Sigmoid colon (tissue), 4 donors: ENCODE measurements around the gene GPATCH4.

Experiments
- EP300 ChIP-seq, 4 donors: sonication (generic); formaldehyde crosslinking; IDR thresholded peaks; one replicate each; pipeline ENCODE4 v1.6.1; 2017; ENCODE audit warnings: antibody characterized with exemption in 4 of 4
- POLR2A ChIP-seq, 2 donors: fragments of 450-650 bp; IDR thresholded peaks; one replicate each; pipeline ENCODE4 v1.6.1; 2016; ENCODE audit warnings: antibody characterized with exemption in 2 of 2, mild to moderate bottlenecking in 2 of 2, moderate library complexity in 2 of 2
- POLR2AphosphoS5 ChIP-seq, 4 donors: sonication (generic); formaldehyde crosslinking; IDR thresholded peaks; one replicate each; pipeline ENCODE4 v1.6.1; 2017; ENCODE audit warnings: antibody characterized with exemption in 4 of 4
- TF ChIP-seq, protein P1 (sequence below), 4 experiments: fragments of 450-650 bp in 3 of 4; fragments of 200-600 bp in 1 of 4; IDR thresholded peaks; one replicate each; pipeline ENCODE4 v1.5.1; 2016 to 2019; ENCODE audit warnings: antibody characterized with exemption in 4 of 4, mild to moderate bottlenecking in 3 of 4, moderate library complexity in 2 of 4

DNA sequence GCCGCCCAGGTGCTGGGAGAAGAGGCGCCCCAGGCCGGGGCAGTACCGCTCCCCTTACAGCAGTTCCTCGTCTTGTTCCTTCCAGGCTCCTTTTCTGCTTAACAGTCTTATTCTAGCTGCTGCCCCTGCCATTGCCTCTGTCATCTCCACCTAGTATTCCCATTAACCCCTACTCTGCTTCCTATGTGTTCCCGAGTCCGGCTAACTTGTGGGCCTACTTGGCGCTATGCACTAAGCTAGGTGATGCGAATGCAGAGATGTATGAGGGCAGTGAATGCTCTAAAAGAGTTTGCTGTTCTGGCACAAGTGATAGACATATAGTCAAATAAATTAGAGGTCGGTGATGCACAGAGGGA, 28.6 kb downstream of the GPATCH4 start:
- TF ChIP-seq, protein P1, sequence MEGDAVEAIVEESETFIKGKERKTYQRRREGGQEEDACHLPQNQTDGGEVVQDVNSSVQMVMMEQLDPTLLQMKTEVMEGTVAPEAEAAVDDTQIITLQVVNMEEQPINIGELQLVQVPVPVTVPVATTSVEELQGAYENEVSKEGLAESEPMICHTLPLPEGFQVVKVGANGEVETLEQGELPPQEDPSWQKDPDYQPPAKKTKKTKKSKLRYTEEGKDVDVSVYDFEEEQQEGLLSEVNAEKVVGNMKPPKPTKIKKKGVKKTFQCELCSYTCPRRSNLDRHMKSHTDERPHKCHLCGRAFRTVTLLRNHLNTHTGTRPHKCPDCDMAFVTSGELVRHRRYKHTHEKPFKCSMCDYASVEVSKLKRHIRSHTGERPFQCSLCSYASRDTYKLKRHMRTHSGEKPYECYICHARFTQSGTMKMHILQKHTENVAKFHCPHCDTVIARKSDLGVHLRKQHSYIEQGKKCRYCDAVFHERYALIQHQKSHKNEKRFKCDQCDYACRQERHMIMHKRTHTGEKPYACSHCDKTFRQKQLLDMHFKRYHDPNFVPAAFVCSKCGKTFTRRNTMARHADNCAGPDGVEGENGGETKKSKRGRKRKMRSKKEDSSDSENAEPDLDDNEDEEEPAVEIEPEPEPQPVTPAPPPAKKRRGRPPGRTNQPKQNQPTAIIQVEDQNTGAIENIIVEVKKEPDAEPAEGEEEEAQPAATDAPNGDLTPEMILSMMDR (IDR thresholded peaks at IDR 0.05), result no peak
- TF ChIP-seq POLR2A (IDR thresholded peaks at IDR 0.05), result no peak
- TF ChIP-seq EP300 (IDR thresholded peaks at IDR 0.05), result no peak
- TF ChIP-seq POLR2AphosphoS5 (IDR thresholded peaks at IDR 0.05), result no peak
